Right lobe of liver (tissue), 6 donors: ENCODE measurements around the gene DAD1. TPM values are rescaled to one million over a fixed set of nuclear protein-coding genes. Genes with fewer than 3 reads are reported as not detected.
A peak's percentile ranks its signal among the peaks of the same experiment; 100 is the strongest.

Experiments
- ATAC-seq, 4 donors: fragments of 200-7000 bp; cut with Tn5 transposase; one replicate each; pipeline ENCODE4 v1.9.1; 2020; ENCODE audit warnings: mild to moderate bottlenecking in 4 of 4, moderate library complexity in 4 of 4
- DNase-seq, 3 donors: peaks; one replicate each; pipeline ENCODE4 v3.0.0-alpha.2; 2020
- H3K27ac ChIP-seq, 3 donors: fragments of 200-600 bp; one replicate each; pipeline ENCODE4 v1.8.0; 2022
- H3K27me3 ChIP-seq, 2 donors: fragments of 200-600 bp; one replicate each; pipeline ENCODE4 v1.8.0; 2022
- H3K36me3 ChIP-seq, 4 donors: fragments of 200-600 bp; sonication (generic) in 1 of 4; one replicate each; pipeline versions ENCODE4 v1.5.1 to v1.8.0; 2017 to 2022; ENCODE audit warnings: control low read depth in 1 of 4
- H3K4me1 ChIP-seq, 4 donors: fragments of 200-600 bp; sonication (generic) in 1 of 4; one replicate each; pipeline versions ENCODE4 v1.5.1 to v1.8.0; 2017 to 2022; ENCODE audit warnings: control low read depth in 1 of 4
- H3K4me3 ChIP-seq, 3 donors: fragments of 200-600 bp; one replicate each; pipeline ENCODE4 v1.8.0; 2022
- H3K9me3 ChIP-seq, 4 donors: fragments of 200-600 bp; sonication (generic) in 1 of 4; one replicate each; pipeline versions ENCODE4 v1.5.1 to v1.8.0; 2017 to 2022; ENCODE audit warnings: control low read depth in 1 of 4
- POLR2A ChIP-seq: fragments of 450-650 bp; IDR thresholded peaks from one replicate; pipeline ENCODE4 v1.6.1; 2017; ENCODE audit warnings: antibody characterized with exemption, mild to moderate bottlenecking
- WGBS: methylation state at CpG from one replicate; pipeline ENCODE4 v1.1.6; 2018; ENCODE audit warnings: low coverage, low lambda C conversion rate; ENCODE audit not compliant: insufficient coverage; ENCODE audit errors: missing lambda C conversion rate; 5-methylcytosine and 5-hydroxymethylcytosine counted together
- intact Hi-C, 2 donors: fragments of 100-400 bp; cut with DNase I; formaldehyde crosslinking; loops; one replicate each; pipeline versions ENCODE4 v1.11.2 to v1.14.1; 2022
- total RNA-seq, 6 experiments: library from RNA; depleted of rRNA in 2 of 6; stranded (reverse); fragments of >200 nt in 2 of 6; fragmentation: NEBNext Ultra II Directional in 3 of 6; extraction: Animal tissue kit (Norgen Biotek cat#: 25700) in 3 of 6; gene quantifications; one replicate each; pipeline versions ENCODE4 v1.1.0 to v1.2.4, GENCODE V29; 2016 to 2023
- TF ChIP-seq, protein P1 (sequence below), 4 donors: fragments of 200-600 bp in 3 of 4; fragments of 450-650 bp in 1 of 4; IDR thresholded peaks; one replicate each; pipeline versions ENCODE4 v1.5.1 to v1.8.0; 2016 to 2022; ENCODE audit warnings: antibody characterized with exemption in 4 of 4, mild to moderate bottlenecking in 2 of 4
- donor health status: DM: no; HTN: yes; CAD: no.
- donor health status: DM: no; HTN: no; CAD: no.
- donor health status: DM: no; HTN: no; CAD: no.
- donor health status: DM: no; HTN: yes; CAD: no.
- donor health status: DM: no; HTN: yes; CAD: no.

DAD1 gene
- total RNA-seq, 6 experiments from 2014 or later: 107 to 249 (median 133) TPM

- intact Hi-C loops: no loop called here
- ATAC-seq (no peak), DNase-seq (no peak)
- Histone ChIP-seq H3K4me3 (no peak overlapping the region), H3K27me3 (no peaks in the 10 kb centered on the region), H3K36me3 (peaks cover 0 to 35% (median 11%) of the 10 kb centered on the region in 4 donors), H3K4me1 (peaks cover 0 to 18% (median 6%) of the 10 kb centered on the region in 4 donors), H3K27ac (no peak overlapping the region), H3K9me3 (peaks cover 0 to 3% (median 0%) of the 10 kb centered on the region in 4 donors)
- TF ChIP-seq POLR2A: no peak
- TF ChIP-seq, protein P1, sequence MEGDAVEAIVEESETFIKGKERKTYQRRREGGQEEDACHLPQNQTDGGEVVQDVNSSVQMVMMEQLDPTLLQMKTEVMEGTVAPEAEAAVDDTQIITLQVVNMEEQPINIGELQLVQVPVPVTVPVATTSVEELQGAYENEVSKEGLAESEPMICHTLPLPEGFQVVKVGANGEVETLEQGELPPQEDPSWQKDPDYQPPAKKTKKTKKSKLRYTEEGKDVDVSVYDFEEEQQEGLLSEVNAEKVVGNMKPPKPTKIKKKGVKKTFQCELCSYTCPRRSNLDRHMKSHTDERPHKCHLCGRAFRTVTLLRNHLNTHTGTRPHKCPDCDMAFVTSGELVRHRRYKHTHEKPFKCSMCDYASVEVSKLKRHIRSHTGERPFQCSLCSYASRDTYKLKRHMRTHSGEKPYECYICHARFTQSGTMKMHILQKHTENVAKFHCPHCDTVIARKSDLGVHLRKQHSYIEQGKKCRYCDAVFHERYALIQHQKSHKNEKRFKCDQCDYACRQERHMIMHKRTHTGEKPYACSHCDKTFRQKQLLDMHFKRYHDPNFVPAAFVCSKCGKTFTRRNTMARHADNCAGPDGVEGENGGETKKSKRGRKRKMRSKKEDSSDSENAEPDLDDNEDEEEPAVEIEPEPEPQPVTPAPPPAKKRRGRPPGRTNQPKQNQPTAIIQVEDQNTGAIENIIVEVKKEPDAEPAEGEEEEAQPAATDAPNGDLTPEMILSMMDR (IDR thresholded peaks at IDR 0.05): no peak
- WGBS: 85% methylated on average over 3 of the region's 3 CpGs
These were observed 23.6 kb downstream of the DAD1 start for GRCh38 chr14:22565391-22565945.

DNA sequence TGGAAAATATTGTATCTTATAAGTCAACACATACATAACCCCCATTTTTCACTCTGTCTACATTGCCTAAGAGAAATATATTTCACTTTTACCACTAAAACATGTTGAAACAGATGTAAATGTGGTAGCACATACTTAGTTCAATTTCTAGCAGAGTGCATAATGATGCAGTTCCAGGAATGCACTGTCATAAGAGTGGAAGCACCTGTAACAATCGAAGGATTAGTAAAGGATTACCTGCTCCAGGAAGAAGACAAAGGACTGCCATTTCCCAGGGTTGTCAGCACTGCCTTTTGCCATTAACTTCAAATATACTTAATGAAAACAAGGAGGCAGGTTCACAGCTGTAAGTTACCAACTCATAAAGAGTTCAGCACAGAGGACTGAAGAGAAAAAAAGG is 24.6 kb downstream of the DAD1 start:
- peaks cover 0 to 3% (median 0%) of the 10 kb centered on the region in 4 donors for H3K9me3 ChIP-seq
- peaks cover 0 to 18% (median 6%) of the 10 kb centered on the region in 4 donors for H3K4me1 ChIP-seq
- no peak overlapping the region for H3K27ac ChIP-seq
- WGBS: 69% methylated on average over 1 of the region's 1 CpG
- intact Hi-C loops: no loop called here
- DNase-seq: no peak
- H3K36me3 ChIP-seq: peaks cover 0 to 31% (median 11%) of the 10 kb centered on the region in 4 donors
- TF ChIP-seq POLR2A: no peak
- TF ChIP-seq, protein P1 (IDR thresholded peaks at IDR 0.05): no peak
- ATAC-seq: no peak
- H3K27me3 ChIP-seq: no peaks in the 10 kb centered on the region
- no peak overlapping the region for H3K4me3 ChIP-seq

GRCh38 chr14:22563987-22564386 is 25.0 kb downstream of the DAD1 start:
- ATAC-seq: no peak
- intact Hi-C loops: no loop called here
- H3K27ac ChIP-seq: no peak overlapping the region
- no peak for DNase-seq
- no peak for TF ChIP-seq POLR2A
- TF ChIP-seq, protein P1 (IDR thresholded peaks at IDR 0.05): no peak
- peaks cover 0 to 3% (median 0%) of the 10 kb centered on the region in 4 donors for H3K9me3 ChIP-seq
- H3K4me1 ChIP-seq: peaks cover 0 to 18% (median 6%) of the 10 kb centered on the region in 4 donors
- H3K36me3 ChIP-seq: peaks cover 0 to 29% (median 11%) of the 10 kb centered on the region in 4 donors
- H3K27me3 ChIP-seq: no peaks in the 10 kb centered on the region
- H3K4me3 ChIP-seq: no peak overlapping the region
- 95% methylated on average over 3 of the region's 5 CpGs for WGBS

GRCh38 chr14:22561661-22562579 is 27.1 kb downstream of the DAD1 start:
- ATAC-seq: peak in 2 of 4 donors; percentile 13 to 16
- H3K27me3 ChIP-seq: no peaks in the 10 kb centered on the region
- H3K9me3 ChIP-seq: peaks cover 0 to 3% (median 0%) of the 10 kb centered on the region in 4 donors
- H3K36me3 ChIP-seq: peaks cover 0 to 22% (median 8%) of the 10 kb centered on the region in 4 donors
- H3K4me1 ChIP-seq: peaks cover 0 to 23% (median 7%) of the 10 kb centered on the region in 4 donors
- 61% methylated on average over 10 of the region's 11 CpGs for WGBS
- no peak overlapping the region for H3K4me3 ChIP-seq
- peak overlapping the region in 2 of 3 donors; percentile 20 to 30 for H3K27ac ChIP-seq
- intact Hi-C loops: no loop called here
- no peak for DNase-seq
- no peak for TF ChIP-seq POLR2A
- TF ChIP-seq, protein P1 (IDR thresholded peaks at IDR 0.05): no peak
